Thymus (tissue), 11 donors: Measurements from ENCODE around the gene IZUMO1. TPM values are rescaled to one million over a fixed set of nuclear protein-coding genes. Genes with fewer than 3 reads are reported as not detected.

Experiments
- DNase-seq, 9 donors: peaks; one replicate each; pipeline ENCODE4 v3.0.0-alpha.2; 2013; ENCODE audit warnings: low spot score in 9 of 9, low read depth in 6 of 9, missing footprints in 1 of 9
- H3K27ac ChIP-seq, 2 donors: one replicate each; pipeline ENCODE4 v1.5.1; 2013; ENCODE audit warnings: control low read depth in 1 of 2, low read depth in 1 of 2, low read length in 1 of 2, mild to moderate bottlenecking in 1 of 2, moderate library complexity in 1 of 2
- H3K27me3 ChIP-seq, 2 donors: one replicate each; pipeline ENCODE4 v1.5.1; 2013; ENCODE audit warnings: low read length in 1 of 2; ENCODE audit not compliant: control insufficient read depth in 2 of 2, insufficient read depth in 1 of 2
- H3K36me3 ChIP-seq, 2 donors: one replicate each; pipeline ENCODE4 v1.5.1; 2013; ENCODE audit warnings: low read length in 1 of 2, mild to moderate bottlenecking in 1 of 2, moderate library complexity in 1 of 2; ENCODE audit not compliant: control insufficient read depth in 2 of 2, insufficient read depth in 2 of 2
- H3K4me1 ChIP-seq, 2 donors: one replicate each; pipeline ENCODE4 v1.5.1; 2013; ENCODE audit warnings: low read length in 2 of 2; ENCODE audit not compliant: control insufficient read depth in 2 of 2, insufficient read depth in 2 of 2
- H3K4me3 ChIP-seq, 2 donors: one replicate each; pipeline ENCODE4 v1.5.1; 2013; ENCODE audit warnings: low read length in 2 of 2, control low read depth in 1 of 2, mild to moderate bottlenecking in 1 of 2
- H3K9me3 ChIP-seq, 2 donors: one replicate each; pipeline ENCODE4 v1.5.1; 2013; ENCODE audit warnings: low read length in 1 of 2, mild to moderate bottlenecking in 1 of 2; ENCODE audit not compliant: control insufficient read depth in 2 of 2, insufficient read depth in 1 of 2
- WGBS: extraction: QIAGEN DNeasy Blood & Tissue Kit; methylation state at CpG from one replicate; pipeline ENCODE4 v1.1.7; 2013; 5-methylcytosine and 5-hydroxymethylcytosine counted together
- polyA plus RNA-seq: library from polyadenylated mRNA; stranded (reverse); fragments of 200-250 nt; gene quantifications from one replicate; pipeline ENCODE4 v1.2.3, GENCODE V29; 2013
- total RNA-seq: library from RNA; stranded (reverse); fragments of 120-200 nt; gene quantifications from one replicate; pipeline ENCODE4 v1.2.4, GENCODE V29; 2013
- donor health status: healthy.

IZUMO1 gene
- total and polyA plus RNA-seq, 2 donors, result 0.05 to 0.18 TPM

GRCh38 chr19:48741129-48741999 lies 5.3 kb downstream of the IZUMO1 start:
- Histone ChIP-seq H3K27ac (no peak overlapping the region), H3K36me3 (no peaks in the 10 kb centered on the region), H3K4me3 (no peak overlapping the region), H3K27me3 (peaks cover 31 to 69% of the 10 kb centered on the region in 2 donors), H3K4me1 (peaks cover 8 to 34% of the 10 kb centered on the region in 2 donors), H3K9me3 (peaks cover 0 to 22% of the 10 kb centered on the region in 2 donors)
- 55% methylated on average over 35 of the region's 35 CpGs for WGBS
- DNase-seq, result no peak

GRCh38 chr19:48740164-48740972 lies 6.3 kb downstream of the IZUMO1 start, which contains the start of gene RASIP1:
Gene RASIP1, minus strand, starts transcription at chr19:48740610. Its CDS starts 328 bp downstream, at chr19:48740282.
- WGBS, result 35% methylated on average over 27 of the region's 27 CpGs
- no peak for DNase-seq
- Histone ChIP-seq H3K9me3 (peaks cover 0 to 15% of the 10 kb centered on the region in 2 donors), H3K36me3 (no peaks in the 10 kb centered on the region), H3K27ac (peak within 1 kb of the TSS in 1 of 2 donors; percentile 46), H3K4me3 (peak within 1 kb of the TSS in 1 of 2 donors; percentile 60), H3K27me3 (peaks cover 22 to 59% of the 10 kb centered on the region in 2 donors), H3K4me1 (peaks cover 8 to 30% of the 10 kb centered on the region in 2 donors)

- DNase-seq, result no peak
- Histone ChIP-seq H3K27ac (no peak overlapping the region), H3K4me3 (peak overlapping the region in 1 of 2 donors; percentile 60), H3K27me3 (peaks cover 21 to 52% of the 10 kb centered on the region in 2 donors), H3K9me3 (peaks cover 0 to 14% of the 10 kb centered on the region in 2 donors), H3K36me3 (no peaks in the 10 kb centered on the region), H3K4me1 (peaks cover 8 to 29% of the 10 kb centered on the region in 2 donors)
- 7% methylated on average over 51 of the region's 51 CpGs for WGBS
Measured at GRCh38 chr19:48739404-48740163, 7.1 kb downstream of the IZUMO1 start.

- Histone ChIP-seq H3K27ac (peak overlapping the region in 1 of 2 donors; percentile 69), H3K36me3 (no peaks in the 10 kb centered on the region), H3K4me1 (peaks cover 8 to 29% of the 10 kb centered on the region in 2 donors), H3K4me3 (peak overlapping the region in 1 of 2 donors; percentile 60), H3K9me3 (peaks cover 0 to 14% of the 10 kb centered on the region in 2 donors), H3K27me3 (peaks cover 21 to 43% of the 10 kb centered on the region in 2 donors)
- DNase-seq, result peak in 8 of 9 donors; percentile 39 to 88 (median 72)
- 3% methylated on average over 96 of the region's 96 CpGs for WGBS
Measured at GRCh38 chr19:48738557-48739403, 7.9 kb downstream of the IZUMO1 start.

- Histone ChIP-seq H3K27ac (no peak overlapping the region), H3K9me3 (peaks cover 0 to 14% of the 10 kb centered on the region in 2 donors), H3K4me3 (no peak overlapping the region), H3K4me1 (peaks cover 8 to 29% of the 10 kb centered on the region in 2 donors), H3K36me3 (no peaks in the 10 kb centered on the region), H3K27me3 (peaks cover 21 to 37% of the 10 kb centered on the region in 2 donors)
- WGBS, result 91% methylated on average over 22 of the region's 22 CpGs
- DNase-seq, result no peak
Measured at GRCh38 chr19:48737360-48737998, 9.2 kb downstream of the IZUMO1 start.

- Histone ChIP-seq H3K36me3 (no peaks in the 10 kb centered on the region), H3K27ac (no peak overlapping the region), H3K4me3 (no peak overlapping the region), H3K9me3 (peaks cover 0 to 5% of the 10 kb centered on the region in 2 donors), H3K27me3 (peaks cover 11 to 15% of the 10 kb centered on the region in 2 donors), H3K4me1 (peaks cover 8 to 16% of the 10 kb centered on the region in 2 donors)
- no peak for DNase-seq
- 93% methylated on average over 38 of the region's 38 CpGs for WGBS
Measured at GRCh38 chr19:48735031-48735615, 11.6 kb downstream of the IZUMO1 start.

GRCh38 chr19:48734625-48735024 lies 12.1 kb downstream of the IZUMO1 start:
- no peak for DNase-seq
- Histone ChIP-seq H3K27me3 (peaks cover 6 to 10% of the 10 kb centered on the region in 2 donors), H3K4me3 (no peak overlapping the region), H3K4me1 (peaks cover 5 to 11% of the 10 kb centered on the region in 2 donors), H3K9me3 (peaks cover 0 to 6% of the 10 kb centered on the region in 2 donors), H3K36me3 (no peaks in the 10 kb centered on the region), H3K27ac (no peak overlapping the region)
- 96% methylated on average over 9 of the region's 9 CpGs for WGBS
